Spleen (tissue), 11 donors: ENCODE data around the gene NOL9. TPM values are rescaled to one million over a fixed set of nuclear protein-coding genes. Genes with fewer than 3 reads are reported as not detected.

ENCODE experiments used
- DNase-seq: peaks from one replicate; pipeline ENCODE4 v3.0.0-alpha.2; 2020
- H3K27ac ChIP-seq, 8 donors: fragments of 200-600 bp; sonication (generic) in 7 of 8; 1 replicate in 4 of 8; 2 replicates in 4 of 8; pipeline versions ENCODE4 v1.5.0 to v1.8.0; 2016 to 2021; ENCODE audit warnings: inconsistent platforms in 4 of 8, mild to moderate bottlenecking in 4 of 8, moderate library complexity in 1 of 8
- H3K27me3 ChIP-seq, 7 donors: fragments of 200-600 bp; sonication (generic) in 6 of 7; replicated peaks in 1 of 7; 1 replicate in 4 of 7; 2 replicates in 3 of 7; pipeline versions ENCODE4 v1.5.0 to v1.8.0; 2016 to 2021; ENCODE audit warnings: inconsistent platforms in 3 of 7, mild to moderate bottlenecking in 1 of 7
- H3K36me3 ChIP-seq, 6 donors: fragments of 200-600 bp; sonication (generic) in 5 of 6; 1 replicate in 4 of 6; 2 replicates in 2 of 6; pipeline versions ENCODE4 v1.5.0 to v1.8.0; 2016 to 2021; ENCODE audit warnings: inconsistent platforms in 2 of 6
- H3K4me1 ChIP-seq, 6 donors: fragments of 200-600 bp; sonication (generic) in 5 of 6; 1 replicate in 3 of 6; 2 replicates in 3 of 6; pipeline versions ENCODE4 v1.5.0 to v1.8.0; 2016 to 2021; ENCODE audit warnings: inconsistent platforms in 3 of 6
- H3K4me3 ChIP-seq, 8 donors: fragments of 200-600 bp; sonication (generic) in 7 of 8; 1 replicate in 4 of 8; 2 replicates in 4 of 8; pipeline versions ENCODE4 v1.5.0 to v1.8.0; 2016 to 2021; ENCODE audit warnings: inconsistent platforms in 4 of 8, mild to moderate bottlenecking in 4 of 8, moderate library complexity in 2 of 8
- H3K9me3 ChIP-seq, 8 donors: fragments of 200-600 bp; sonication (generic) in 7 of 8; 1 replicate in 4 of 8; 2 replicates in 4 of 8; pipeline versions ENCODE4 v1.5.0 to v1.8.0; 2016 to 2021; ENCODE audit warnings: inconsistent platforms in 4 of 8
- POLR2A ChIP-seq, 3 donors: fragments of 450-650 bp; IDR thresholded peaks; one replicate each; pipeline ENCODE4 v1.5.1; 2017; ENCODE audit warnings: antibody characterized with exemption in 3 of 3, mild to moderate bottlenecking in 1 of 3
- POLR2AphosphoS5 ChIP-seq, 3 donors: sonication (generic); formaldehyde crosslinking; IDR thresholded peaks; one replicate each; pipeline ENCODE4 v1.5.1; 2017; ENCODE audit warnings: antibody characterized with exemption in 3 of 3
- WGBS, 5 donors: extraction: QIAGEN DNeasy Blood & Tissue Kit in 3 of 5; methylation state at CpG; one replicate each; pipeline versions ENCODE4 v1.1.5 to v1.1.7; 2013 to 2018; 5-methylcytosine and 5-hydroxymethylcytosine counted together
- intact Hi-C: fragments of 100-400 bp; cut with DNase I; formaldehyde crosslinking; loops from one replicate; pipeline ENCODE4 v1.15.0; 2023; ENCODE audit warnings: low total_unique reads
- polyA plus RNA-seq, 3 donors: library from polyadenylated mRNA; stranded (reverse); fragments of 200-250 nt; gene quantifications; one replicate each; pipeline ENCODE4 v1.2.1, GENCODE V29; 2013
- total RNA-seq, 7 donors: library from RNA; depleted of rRNA in 3 of 7; stranded (reverse); fragments of >200 nt in 3 of 7; fragmentation: NEBNext Ultra II Directional in 4 of 7; extraction: Animal tissue kit (Norgen Biotek cat#: 25700) in 4 of 7; gene quantifications; one replicate each; pipeline versions ENCODE4 v1.1.0 to v1.2.1, GENCODE V29; 2016 to 2021
- TF ChIP-seq, protein P1 (sequence below), 11 experiments: fragments of 200-600 bp in 7 of 11; fragments of 450-650 bp in 4 of 11; sonication (generic) in 4 of 11; IDR thresholded peaks in 8 of 11; conservative IDR thresholded peaks in 3 of 11; 1 replicate in 7 of 11; 2 replicates in 4 of 11; pipeline versions ENCODE4 v1.4.0 to v1.8.0; 2016 to 2021; ENCODE audit warnings: antibody characterized with exemption in 11 of 11, inconsistent platforms in 4 of 11, mild to moderate bottlenecking in 1 of 11
- donor health status: healthy with polysubstance abuse.
- donor health status: DM: no; HTN: no; CAD: no; lungs with moderate emphysema.
- donor health status: DM: no; HTN: no; CAD: no.
- donor health status: Bipolar disorder and iron deficiency.
- donor health status: healthy.
- donor health status: DM: no; HTN: no; CAD: no.
- donor health status: DM: yes; HTN: yes; CAD: no.

NOL9 gene
- total and polyA plus RNA-seq, 10 donors, result 4.2 to 55.2 (median 41.2) TPM

DNA sequence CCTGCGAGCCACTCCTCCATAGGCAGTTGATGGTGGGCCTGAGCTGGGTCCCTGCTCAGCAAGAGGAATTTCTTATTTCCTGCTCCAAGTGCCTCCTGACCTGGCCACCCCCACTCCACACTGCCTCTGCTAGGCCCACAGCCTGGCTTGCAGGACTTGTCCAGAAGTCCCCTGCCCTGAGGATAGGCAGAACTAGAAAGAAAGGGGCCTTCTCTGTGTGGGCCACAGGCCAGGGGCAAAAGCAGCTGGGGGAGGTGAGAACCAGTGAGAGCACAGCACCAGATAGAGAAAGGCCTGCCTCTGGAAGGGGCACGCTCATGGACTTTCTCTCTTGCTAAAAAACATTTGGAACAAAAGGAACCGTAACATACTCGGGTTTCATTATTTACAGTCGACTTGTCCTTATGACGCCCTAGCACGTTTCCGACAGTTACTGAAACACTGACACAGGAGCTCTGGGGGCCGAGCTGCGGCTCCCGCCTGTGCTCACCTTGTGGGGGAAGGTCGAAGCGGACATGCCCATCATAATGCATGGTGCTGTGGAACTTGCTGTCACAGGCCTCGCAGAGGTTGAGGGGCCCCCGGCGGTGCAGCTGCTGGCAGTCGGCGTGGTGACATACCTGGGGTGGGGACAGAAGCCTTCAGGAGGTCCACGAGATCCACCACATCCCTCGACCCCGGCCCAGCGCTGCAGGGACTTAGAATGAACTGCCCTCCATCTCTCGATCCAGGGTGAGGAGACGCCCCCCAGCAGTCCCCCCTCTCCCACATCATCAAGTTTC lies 77.1 kb downstream of the NOL9 start:
- Histone ChIP-seq H3K27ac (no peak overlapping the region), H3K9me3 (no peaks in the 10 kb centered on the region), H3K27me3 (no peaks in the 10 kb centered on the region), H3K4me3 (no peak overlapping the region), H3K36me3 (peaks cover 0 to 54% (median 9%) of the 10 kb centered on the region in 6 donors), H3K4me1 (peaks cover 0 to 9% (median 6%) of the 10 kb centered on the region in 6 donors)
- no peak for TF ChIP-seq POLR2AphosphoS5 (IDR thresholded peaks at IDR 0.05)
- no peak for TF ChIP-seq POLR2A (IDR thresholded peaks at IDR 0.05)
- TF ChIP-seq, protein P1, sequence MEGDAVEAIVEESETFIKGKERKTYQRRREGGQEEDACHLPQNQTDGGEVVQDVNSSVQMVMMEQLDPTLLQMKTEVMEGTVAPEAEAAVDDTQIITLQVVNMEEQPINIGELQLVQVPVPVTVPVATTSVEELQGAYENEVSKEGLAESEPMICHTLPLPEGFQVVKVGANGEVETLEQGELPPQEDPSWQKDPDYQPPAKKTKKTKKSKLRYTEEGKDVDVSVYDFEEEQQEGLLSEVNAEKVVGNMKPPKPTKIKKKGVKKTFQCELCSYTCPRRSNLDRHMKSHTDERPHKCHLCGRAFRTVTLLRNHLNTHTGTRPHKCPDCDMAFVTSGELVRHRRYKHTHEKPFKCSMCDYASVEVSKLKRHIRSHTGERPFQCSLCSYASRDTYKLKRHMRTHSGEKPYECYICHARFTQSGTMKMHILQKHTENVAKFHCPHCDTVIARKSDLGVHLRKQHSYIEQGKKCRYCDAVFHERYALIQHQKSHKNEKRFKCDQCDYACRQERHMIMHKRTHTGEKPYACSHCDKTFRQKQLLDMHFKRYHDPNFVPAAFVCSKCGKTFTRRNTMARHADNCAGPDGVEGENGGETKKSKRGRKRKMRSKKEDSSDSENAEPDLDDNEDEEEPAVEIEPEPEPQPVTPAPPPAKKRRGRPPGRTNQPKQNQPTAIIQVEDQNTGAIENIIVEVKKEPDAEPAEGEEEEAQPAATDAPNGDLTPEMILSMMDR (IDR thresholded peaks at IDR 0.05 in 8 of 11, conservative IDR thresholded peaks at IDR 0.05 in 3 of 11), result no peak
- no peak for DNase-seq
- WGBS, 5 donors, result 86 to 89% (median 88%) methylated on average over 24 of the region's 24 CpGs
- intact Hi-C loops, result no loop called here

DNA sequence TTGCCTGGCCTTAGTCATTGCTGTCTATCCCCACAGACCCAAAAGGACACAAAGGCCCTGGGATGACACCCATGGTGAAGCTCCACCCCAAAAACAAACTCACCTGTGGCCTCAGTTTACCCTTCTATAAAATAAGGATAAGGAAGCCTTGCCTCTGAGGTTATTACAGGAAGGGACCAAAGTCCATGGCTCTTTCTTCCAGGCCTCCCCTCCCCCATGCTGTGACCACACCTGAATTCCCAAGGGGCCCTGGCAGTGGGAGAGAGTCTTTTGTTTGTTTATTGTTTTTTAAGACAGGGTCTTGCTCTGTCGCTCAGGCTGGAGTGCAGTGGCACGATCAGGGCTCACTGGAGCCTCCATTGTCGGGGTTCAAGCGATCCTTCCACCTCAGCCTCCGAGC lies 77.8 kb downstream of the NOL9 start:
- Histone ChIP-seq H3K4me3 (no peak overlapping the region), H3K36me3 (peaks cover 0 to 61% (median 17%) of the 10 kb centered on the region in 6 donors), H3K27ac (no peak overlapping the region), H3K4me1 (peaks cover 0 to 9% (median 6%) of the 10 kb centered on the region in 6 donors), H3K9me3 (no peaks in the 10 kb centered on the region), H3K27me3 (no peaks in the 10 kb centered on the region)
- DNase-seq, result no peak
- TF ChIP-seq POLR2AphosphoS5 (IDR thresholded peaks at IDR 0.05) (no peak), POLR2A (IDR thresholded peaks at IDR 0.05) (no peak)
- TF ChIP-seq, protein P1 (IDR thresholded peaks at IDR 0.05 in 8 of 11, conservative IDR thresholded peaks at IDR 0.05 in 3 of 11), result no peak
- intact Hi-C loops, result no loop called here
- WGBS, 5 donors, result 94 to 96% (median 96%) methylated on average over 5 of the region's 5 CpGs

DNA sequence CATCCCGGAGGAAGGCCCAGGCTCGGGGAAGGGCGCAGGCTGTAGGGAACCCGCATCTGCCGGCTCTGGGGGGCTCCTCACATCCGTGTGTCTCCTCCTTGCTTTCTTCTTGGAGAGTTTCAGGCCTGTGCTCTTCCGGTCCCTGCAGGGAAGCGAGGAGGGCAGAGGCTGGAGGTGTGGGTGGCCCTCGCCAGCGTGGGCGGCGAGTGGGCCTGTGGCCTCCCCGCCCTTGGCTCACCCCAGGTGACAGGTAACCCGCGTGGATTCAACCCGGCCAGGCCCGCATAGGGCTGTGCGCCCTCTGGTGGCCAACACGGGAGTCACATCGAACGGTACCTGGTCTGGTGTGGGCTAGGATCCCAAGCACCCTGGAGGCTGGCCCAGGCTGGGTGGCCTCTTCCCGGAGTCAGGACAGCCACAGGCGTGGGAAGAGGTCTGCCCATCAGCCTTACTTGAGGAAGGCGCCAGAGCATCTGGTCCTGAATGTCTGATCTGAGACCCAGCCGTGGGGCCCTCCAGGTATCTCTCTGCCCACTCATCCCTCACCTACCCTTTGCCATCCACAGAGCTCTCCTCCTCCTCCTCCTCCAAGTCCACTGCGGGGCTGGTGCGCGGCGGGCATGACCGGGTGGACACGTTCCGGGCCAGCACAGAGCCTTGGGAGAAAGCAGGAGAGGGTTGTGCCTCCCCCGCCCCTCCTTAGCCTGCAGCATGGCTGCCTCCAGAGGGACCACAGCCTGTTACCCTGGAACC lies 78.8 kb downstream of the NOL9 start:
- intact Hi-C loops, result no loop called here
- no peak overlapping the region for H3K4me3 ChIP-seq
- H3K27ac ChIP-seq, result no peak overlapping the region
- H3K27me3 ChIP-seq, result no peaks in the 10 kb centered on the region
- 24 to 58% (median 36%) methylated on average over 21 to 33 of the region's 33 CpGs for WGBS, 5 donors
- H3K4me1 ChIP-seq, result peaks cover 0 to 9% (median 6%) of the 10 kb centered on the region in 6 donors
- no peaks in the 10 kb centered on the region for H3K9me3 ChIP-seq
- DNase-seq, result peak; percentile 92
- H3K36me3 ChIP-seq, result peaks cover 0 to 71% (median 24%) of the 10 kb centered on the region in 6 donors
- TF ChIP-seq, protein P1 (IDR thresholded peaks at IDR 0.05 in 8 of 11, conservative IDR thresholded peaks at IDR 0.05 in 3 of 11), result peak; percentile 62 to 94 (median 85)
- TF ChIP-seq POLR2A (IDR thresholded peaks at IDR 0.05) (no peak), POLR2AphosphoS5 (IDR thresholded peaks at IDR 0.05) (peak; percentile 8 to 55 (median 45))

DNA sequence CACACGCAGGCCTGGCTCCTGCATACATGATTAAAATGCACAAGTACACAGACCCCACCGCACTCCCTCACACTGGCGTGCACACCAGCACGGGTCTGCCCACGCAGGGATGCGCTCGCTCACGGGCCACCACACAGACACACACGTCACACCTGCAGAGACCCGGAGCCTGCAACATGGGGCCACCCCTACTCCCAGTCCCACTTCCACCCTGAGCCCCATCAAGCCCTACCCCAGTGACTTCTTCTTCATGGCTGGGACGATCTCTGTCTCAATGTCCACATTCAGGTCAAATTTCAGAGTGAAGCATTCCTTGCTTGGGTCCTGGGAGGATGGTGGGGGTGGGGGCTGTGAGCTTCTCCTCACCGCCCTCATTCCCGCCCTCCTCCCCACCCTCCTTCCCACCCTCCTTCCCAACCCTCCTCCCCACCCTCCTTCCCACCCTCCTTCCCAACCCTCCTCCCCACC lies 79.5 kb downstream of the NOL9 start:
- TF ChIP-seq, protein P1 (IDR thresholded peaks at IDR 0.05 in 8 of 11, conservative IDR thresholded peaks at IDR 0.05 in 3 of 11), result no peak
- TF ChIP-seq POLR2AphosphoS5 (IDR thresholded peaks at IDR 0.05) (no peak), POLR2A (IDR thresholded peaks at IDR 0.05) (no peak)
- Histone ChIP-seq H3K4me3 (no peak overlapping the region), H3K27me3 (no peaks in the 10 kb centered on the region), H3K9me3 (no peaks in the 10 kb centered on the region), H3K27ac (no peak overlapping the region), H3K36me3 (peaks cover 0 to 78% (median 30%) of the 10 kb centered on the region in 6 donors), H3K4me1 (peaks cover 0 to 9% (median 6%) of the 10 kb centered on the region in 6 donors)
- intact Hi-C loops, result no loop called here
- DNase-seq, result no peak
- 83 to 88% (median 86%) methylated on average over 9 to 13 of the region's 13 CpGs for WGBS, 5 donors
